NCI-H146 treated with DMSO at 0.1 percent for 48 hours (cell line): ENCODE results near the gene GATAD1.
"Not testable (repeated sequence)": the region's sequence is repeated elsewhere in the genome, so short reads cannot be mapped to it uniquely, and the experiment has no call there.

Source experiments
- DNase-seq: peaks from one replicate; lab custom pipeline; 2025; ENCODE audit not compliant: unreplicated experiment; lab: John Stamatoyannopoulos, UW

GATAD1 gene

DNA sequence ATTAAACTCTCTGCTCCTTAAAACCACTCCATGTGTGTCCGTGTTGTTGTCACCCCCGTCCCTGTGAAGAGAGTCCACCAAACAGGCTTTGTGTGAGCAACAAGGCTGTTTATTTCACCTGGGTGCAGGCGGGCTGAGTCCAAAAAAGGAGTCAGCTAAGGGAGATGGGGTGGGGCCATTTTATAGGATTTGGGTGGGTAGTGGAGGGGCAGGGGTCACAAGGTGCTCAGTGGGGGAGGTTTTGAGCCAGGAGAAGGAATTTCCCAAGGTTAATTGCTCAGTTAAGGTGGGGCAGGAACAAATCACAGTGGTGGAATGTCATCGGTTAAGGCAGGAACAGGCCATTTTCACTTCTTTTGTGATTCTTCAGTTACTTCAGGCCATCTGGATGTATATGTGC is 31.9 kb downstream of the GATAD1 start:
- DNase-seq, result not testable (repeated sequence)

DNA sequence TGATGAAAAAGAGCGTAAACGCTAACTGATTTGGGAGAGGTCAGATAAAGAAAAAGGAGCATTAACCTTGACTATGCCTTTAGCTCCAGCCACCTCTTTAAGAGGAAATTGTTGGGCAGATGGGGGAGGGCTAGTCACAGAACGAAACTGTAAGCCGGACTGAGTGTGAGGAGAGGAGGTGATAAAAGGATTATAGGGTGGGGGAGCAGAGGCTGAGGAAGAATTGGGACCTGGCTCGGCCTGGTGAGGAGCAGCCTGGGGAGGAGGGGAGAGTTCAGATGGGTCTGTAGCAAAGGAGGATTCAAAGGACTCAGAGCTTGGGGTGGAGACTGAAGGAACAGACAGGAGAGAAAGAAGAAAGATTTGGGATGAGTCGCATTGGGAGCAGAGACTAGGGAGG is 36.3 kb downstream of the GATAD1 start:
- DNase-seq, result not testable (repeated sequence)

DNA sequence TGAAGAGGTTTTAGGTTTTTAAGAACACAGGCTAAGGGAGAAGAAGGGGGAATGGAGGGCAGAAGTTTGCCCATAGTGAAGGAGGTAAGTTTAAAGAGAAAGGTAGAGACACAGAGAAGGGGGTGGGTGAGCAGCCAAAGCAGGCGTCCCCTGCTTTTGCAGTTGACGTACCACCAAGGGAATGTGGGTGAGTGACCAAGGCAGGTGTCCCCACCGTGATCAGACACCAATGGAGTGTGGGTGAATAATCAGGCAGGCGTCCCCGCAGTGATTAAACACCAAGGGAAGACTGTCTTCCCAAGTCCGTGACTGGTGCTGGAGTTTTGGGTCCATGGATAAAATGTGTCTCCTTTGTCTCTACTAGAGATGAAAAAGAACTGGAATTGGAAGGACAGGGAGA is 36.9 kb downstream of the GATAD1 start:
- not testable (repeated sequence) for DNase-seq

DNA sequence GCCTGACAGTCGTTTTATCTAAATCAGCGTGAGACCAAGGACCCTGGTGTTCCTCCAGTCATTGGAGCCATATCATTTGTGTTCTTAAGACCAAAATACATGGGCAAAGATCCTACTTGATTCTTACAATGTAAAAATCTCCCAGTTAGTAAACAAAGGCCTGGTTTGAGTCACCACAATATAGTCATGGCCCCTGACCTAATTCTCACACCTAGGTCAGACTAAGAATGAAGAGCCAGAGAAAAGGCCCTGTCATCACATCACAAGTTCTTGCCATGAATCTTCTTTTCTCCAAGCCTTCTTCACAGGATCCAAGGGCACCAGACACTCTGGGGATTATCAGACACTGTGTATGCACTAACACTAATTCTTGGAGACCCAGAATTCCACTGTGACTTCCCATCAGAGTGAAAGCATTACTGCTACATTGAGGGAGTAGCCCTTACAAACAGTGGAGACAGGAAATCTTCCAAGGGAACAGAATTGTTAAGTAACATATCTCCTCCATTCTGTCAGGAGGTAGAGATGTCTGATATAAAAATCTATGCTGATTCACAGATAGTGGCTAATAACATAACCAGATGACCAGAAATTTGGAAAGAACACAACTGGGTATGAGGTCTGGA is 38.1 kb downstream of the GATAD1 start:
- DNase-seq, result no peak

DNA sequence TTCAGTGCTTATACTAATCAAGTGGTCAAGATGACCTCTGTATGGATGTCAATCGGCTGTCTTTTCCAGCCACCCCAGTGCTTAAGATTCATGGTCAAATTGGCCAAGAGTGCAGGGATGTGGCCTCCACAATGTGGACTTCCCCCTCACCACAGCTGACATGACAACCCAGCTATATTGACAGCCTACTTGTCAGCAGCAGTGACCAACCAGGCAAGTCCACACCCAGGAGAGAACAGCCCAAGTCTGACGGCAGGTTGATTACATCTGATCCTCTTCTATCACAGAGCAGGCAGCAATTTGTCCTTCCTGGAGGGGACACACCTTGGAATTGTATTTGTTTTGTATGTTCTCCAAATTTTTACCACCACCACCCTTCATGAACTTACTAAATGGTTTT is 38.7 kb downstream of the GATAD1 start:
- no peak for DNase-seq

DNA sequence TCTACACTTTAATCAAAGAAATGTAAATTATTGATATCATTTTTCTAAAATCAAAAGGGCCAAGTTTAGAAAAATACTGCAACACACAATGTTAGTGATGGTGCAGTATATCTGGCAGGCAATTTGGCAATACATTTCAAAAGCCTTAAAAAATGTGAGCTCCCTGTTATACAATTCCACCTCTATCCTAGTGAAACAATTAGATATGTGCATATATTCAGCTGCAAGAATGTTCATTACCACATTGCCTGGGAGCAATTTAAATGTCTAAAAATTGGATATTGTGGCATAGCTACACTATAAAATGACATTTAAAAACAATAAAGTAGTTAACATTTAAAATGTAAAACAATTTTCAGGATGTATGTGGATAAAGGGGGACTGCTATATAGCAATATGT is 40.5 kb downstream of the GATAD1 start:
- no peak for DNase-seq

DNA sequence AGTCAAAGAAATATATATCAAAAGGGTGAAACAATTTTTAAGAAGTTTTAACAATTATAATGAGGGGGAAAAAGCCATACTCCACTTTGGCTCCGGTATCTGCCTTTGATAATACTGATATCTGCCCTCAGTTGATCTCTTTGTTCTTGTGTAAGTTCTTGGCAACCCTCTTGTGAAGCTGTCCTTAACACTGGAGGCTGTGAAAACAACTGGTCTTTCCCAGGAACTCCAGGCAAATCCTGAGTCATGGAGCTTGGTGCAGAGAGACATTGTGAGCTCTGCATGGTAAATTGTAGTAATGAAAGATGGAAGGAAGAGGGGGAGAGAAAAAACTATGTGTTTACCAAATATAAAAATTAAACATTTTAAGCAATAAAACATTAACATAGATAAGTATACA is 42.4 kb downstream of the GATAD1 start:
- no peak for DNase-seq

DNA sequence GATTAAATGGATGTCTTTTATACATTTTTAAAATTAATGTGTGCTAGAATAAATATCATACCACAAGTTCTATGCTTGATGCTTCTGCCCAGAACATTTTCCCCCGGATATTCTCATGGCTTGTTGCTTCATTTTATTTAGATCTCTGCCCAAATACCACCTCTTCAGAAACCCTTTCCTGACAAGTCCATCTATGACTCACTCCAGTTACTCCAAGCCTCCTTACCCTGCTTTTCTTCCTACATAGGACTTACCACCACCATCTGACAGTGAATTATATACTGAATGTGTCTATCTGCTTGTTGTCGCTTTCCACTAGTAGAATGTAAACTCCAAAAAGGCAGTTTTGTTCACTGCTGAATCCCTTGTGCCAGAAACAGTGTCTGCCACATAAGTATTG is 49.6 kb downstream of the GATAD1 start:
- DNase-seq, result no peak

DNA sequence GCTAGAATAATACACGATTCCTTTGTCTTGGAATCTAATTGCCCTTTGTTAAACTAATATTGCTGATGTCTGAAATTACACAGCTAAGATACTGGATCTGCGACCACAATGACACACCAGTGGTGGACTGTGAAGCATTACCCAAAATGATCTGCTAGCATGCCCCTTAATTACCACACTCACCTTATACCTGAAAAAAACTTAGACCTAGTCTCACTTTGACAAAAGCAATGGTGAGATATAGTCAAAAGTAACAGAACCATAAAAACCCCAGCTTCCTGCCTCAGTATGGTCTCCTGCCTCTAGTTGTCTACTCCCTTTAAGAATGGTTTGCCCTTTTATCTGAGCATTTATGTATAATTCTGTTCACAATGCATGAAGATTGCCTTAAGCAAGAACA is 51.3 kb downstream of the GATAD1 start:
- no peak for DNase-seq

DNA sequence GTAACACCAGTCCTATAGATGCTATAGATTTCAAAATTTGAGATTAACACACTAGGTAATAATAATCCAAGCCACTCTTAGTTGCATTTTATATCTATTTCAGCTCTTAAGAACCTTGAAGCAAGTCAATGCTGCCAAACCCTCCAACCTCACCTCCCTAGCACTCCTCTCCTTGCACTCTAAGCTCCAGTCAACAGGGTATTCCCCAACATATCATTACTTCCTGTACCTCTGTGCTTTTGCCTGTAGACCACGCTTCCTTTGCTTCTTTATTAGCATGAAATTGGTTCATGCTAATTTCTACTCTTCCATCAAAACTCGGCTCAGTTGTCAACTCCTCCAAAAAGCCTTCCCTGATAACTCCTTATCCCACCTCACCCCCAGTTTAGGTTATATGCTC is 56.5 kb downstream of the GATAD1 start:
- DNase-seq, result no peak

DNA sequence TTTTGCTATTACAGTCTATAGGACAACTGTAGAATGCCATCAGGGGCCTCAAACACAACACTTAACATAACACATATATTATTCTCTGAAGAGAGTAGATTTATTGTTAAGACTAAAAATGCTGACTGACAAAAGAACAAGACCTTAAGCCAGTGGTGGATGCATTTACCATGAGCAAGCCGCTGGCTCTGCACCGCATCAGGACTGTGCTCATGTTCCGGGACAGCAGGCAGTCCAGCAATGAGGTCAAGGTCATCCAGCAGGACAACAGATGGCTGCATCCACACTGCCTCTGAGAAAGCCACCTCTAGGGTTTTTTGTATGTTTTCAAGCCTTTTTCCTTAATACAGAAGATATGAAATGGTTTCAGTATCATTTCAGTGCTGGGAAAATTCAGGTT is 57.3 kb downstream of the GATAD1 start:
- no peak for DNase-seq

DNA sequence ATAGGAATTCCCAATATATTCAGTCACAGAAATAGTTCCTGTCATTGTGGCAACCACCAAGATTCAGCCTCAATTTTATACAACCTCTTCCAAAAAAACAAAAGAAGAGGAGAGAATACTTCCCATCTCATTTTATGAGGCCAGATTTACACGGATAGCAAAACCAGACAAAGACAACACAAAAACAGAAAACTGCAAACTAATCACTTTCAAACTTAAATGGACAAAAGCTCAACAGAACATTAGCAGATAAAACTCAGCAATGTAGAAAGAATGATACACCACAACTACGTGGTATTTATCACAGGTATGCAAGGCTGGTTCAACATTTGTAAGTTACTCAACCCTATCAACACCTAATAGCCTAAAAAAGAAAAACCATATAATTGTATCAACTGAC is 59.1 kb downstream of the GATAD1 start:
- no peak for DNase-seq

DNA sequence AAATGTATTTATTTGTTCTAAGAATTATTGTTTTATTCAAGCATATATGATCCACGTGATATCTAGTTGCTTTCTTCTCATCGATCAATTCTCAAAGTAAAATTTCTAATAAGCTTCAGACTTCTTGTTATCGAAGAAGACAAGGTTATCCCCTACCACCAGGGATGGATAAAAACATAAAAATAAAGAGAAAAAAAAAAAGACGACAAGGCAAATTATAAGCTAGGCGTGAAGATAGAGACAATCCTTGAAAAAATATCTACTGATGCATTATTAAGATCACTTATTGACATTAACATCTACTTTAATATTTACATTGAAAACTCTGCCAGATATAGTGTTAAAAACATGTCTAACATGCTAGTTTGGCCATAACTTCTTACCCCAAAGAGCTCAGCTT is 61.7 kb downstream of the GATAD1 start:
- no peak for DNase-seq
